Smooth muscle cell of the brain vasculature (primary cell): Measurements from ENCODE around the gene ANP32E.

Experiments
- DNase-seq: peaks from one replicate; pipeline ENCODE4 v3.0.0-alpha.2; 2012; ENCODE audit warnings: low read depth, low spot score

Gene ANP32E

DNA sequence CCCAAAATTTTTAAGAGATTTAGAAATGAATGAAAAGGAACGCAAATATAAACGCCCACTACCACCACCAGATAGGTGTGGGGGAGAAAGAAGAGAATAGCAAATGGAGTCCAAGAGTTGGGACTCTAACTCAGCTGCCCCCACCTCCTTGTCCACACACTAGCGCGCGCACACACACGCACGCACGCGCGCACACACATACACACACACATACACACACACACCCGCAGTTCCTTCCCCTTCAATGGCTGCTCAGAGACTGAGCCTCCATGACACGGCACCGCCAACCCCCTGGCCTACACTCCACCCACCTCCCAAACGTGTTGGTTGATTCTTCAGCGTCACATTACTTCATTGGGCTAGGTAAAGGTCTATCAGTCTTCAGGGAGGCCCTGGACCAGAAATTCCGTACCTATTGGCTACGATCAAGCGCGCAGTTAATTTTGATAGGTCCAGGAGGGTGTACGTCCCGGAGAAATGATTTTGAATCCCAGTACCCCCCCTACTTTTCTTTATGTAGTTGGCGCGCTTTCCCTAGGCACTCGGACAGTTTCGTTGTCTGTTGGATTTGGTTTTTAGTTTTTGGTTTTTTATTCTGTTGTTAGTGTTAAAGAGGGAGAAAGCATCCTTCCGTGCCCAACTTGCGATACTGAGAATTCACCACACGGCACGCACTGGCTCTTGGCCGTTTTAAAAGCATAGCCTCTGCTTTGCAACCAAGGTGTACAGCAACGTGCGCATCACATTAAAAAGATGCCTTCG is at the start of gene ANP32E:
ANP32E (minus strand) TSS at position 261 of the 762 bp plus-strand sequence. CDS start 326 bp downstream, outside the sequence.
- peak; percentile 98 for DNase-seq

DNA sequence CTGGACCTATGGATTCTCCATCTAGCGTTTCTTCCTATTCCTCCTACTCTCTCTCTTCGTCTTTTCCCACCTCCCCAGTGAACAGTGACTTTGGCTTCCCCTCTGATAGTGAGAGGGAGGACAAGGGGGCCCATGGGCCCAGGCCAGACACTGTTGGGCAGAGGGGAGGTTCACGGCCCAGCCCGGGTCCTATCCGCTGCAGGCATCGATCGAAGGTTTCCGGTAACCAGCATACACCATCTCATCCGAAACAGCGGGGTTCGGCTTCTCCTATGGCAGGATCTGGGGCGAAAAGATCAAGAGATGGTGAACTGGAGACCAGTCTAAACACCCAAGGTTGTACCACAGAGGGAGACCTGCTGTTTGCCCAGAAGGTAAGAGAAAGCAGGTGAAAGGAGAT is 47.3 kb upstream of the ANP32E start:
- DNase-seq = no peak

DNA sequence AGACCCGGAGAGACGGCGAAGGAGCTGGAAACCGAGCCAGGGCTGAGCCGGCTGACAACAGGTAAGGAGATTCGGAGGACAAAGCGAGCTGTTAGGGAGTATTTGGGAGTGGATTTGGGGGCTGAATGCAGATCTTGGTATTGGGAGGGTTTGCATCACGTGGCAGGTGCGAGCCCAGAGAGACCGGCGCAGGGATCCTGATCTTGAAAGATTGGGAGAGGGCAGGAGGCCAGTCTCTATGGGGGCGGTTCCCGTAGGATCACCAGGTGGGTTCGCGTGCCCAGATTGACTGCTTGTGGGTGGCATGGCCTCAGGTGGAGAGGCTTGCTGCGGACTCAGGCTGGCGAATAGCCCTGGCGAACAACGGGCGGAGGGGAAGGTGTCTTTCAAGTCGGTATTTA is 46.6 kb upstream of the ANP32E start:
- DNase-seq = no peak

DNA sequence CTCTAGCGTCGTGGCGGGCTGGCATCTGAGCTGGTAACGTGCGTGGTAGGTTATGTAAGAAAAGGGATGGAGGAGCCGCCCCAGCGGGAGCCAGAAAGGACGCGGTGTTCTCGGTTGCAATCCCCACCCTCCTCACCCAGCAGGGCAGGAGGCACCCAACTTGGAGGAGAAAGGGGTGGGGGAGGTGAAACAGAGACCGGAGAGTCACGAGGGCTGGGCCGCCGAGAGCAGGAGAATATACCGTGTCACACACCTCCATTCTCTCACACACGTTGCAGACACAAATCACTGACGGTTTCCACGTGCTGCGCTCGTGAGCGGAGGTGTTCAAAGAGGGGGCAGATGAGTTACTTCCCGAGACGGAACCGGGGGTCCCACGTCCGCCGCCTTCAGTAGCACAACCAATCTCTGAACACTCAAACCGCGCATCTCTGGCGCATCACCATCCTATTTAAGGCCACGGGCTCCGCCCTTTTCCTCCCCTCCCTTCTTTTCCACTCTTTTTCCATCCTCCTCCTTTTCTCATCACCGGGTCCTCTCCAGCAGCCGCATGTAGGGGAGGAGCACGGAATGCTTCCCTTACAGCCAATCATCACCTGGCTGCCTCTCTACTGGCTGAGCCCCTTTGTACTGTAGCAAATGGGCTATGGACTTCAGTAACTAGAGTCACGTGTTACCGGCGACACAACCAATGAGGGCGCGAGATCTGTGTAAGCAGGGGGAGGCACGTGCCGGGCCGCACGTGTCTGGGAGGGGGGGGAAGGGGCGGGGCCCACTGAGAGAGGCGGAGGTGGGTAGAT is 46.0 kb upstream of the ANP32E start, which contains the start of gene CIART:
CIART (plus strand) TSS at position 797 of the 800 bp plus-strand sequence. CDS start 714 bp downstream, outside the sequence.
- DNase-seq = peak; percentile 97

DNA sequence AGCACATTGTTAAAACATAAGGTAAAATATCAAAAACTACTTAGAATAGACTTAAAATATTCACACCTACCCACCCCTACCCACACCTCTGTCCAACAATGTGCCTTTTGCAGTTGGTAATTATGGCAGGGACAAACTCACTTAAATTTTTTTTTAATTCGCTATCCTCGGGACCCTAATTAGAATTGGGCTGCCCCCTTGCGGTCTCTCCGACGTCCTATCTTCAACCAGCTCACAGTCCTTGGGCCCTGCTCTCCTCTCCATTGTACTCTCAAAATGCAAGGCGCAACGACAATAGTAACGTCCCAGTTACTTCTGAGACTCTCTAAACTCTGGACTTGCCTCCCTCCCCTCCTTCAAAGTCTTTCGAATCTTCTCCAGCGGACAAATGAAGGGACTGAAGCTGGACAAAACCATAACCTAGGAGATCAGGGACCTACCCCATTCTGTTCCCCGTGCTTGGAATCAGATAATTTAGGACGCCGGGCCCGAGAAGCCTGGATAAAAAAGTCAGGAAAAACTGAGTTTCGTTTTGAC is 45.4 kb upstream of the ANP32E start:
- no peak for DNase-seq

DNA sequence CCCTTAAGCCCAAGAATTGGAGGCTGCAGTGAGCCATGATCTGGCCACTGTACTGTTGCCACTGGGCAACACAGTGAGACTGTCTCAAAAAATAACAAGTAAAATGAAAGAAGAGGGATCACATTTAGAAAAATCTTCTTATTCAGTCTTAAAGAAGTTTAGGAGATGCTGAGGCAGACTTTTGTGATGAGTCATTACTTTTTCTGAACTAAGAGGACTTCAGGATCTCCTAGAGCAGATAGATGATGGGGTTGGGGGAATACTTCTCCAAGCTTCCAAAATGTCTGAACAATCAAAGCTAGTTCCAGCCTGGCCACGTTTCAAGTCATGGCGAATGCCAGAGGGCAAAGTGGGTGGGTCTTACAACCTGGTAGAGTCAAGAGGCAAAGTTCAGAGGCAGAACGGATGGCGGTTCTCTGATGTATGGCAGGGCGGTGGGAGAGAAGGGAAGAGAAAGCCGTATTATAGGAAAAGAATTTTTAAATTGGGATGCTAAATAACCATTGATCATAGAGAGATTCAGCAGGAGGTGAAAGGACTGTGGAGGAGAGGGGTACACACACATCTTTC is 44.3 kb upstream of the ANP32E start:
- no peak for DNase-seq

DNA sequence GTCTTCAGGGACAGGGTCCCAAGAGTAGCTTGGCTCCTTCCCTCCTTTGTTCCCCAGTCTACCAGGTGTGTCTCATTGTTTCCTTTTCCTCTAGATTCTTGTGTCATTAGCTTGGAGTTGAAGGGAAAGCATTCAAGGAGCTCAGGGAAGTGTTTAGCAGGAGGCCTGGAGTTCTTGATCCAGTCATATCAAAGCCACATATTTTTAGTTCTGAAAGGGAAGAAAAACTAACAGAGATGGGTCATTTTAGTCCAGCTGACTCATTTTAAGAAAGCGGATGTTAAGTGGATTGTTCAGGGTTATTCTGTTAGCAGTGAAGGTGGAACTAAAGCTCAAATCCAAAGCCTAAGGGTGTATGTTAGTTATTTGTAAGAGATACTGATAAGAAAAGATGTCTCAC is 37.4 kb upstream of the ANP32E start:
- DNase-seq = no peak

DNA sequence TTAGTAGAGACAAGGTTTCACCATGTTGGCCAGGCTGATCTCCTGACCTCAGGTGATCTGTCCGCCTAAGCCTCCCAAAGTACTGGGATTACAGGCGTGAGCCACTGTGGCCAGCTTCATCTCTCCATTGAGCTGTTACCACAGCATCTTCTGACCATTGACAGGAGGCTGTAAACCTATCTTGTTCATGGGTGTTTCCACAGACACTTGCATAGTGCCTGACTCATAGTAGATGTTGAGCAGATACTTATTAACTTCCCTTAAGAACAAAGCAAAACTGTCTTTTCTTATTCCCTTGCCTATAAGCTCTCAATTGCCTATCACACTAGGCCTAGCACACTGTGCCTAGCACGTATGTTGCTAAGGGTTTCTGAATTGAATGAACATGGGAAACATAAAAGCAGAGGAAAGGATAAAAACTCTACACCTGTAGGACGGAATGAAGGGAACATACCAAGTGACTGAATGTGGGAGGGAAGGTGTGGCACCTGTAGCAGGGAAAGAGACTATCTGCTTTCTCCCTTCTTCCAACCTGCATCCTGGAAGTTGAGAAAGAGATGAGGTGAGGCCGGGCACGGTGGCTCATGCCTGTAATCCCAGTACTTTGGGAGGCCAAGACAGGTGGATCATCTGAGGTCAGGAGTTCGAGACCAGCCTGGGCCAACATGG is 35.5 kb upstream of the ANP32E start:
- no peak for DNase-seq

DNA sequence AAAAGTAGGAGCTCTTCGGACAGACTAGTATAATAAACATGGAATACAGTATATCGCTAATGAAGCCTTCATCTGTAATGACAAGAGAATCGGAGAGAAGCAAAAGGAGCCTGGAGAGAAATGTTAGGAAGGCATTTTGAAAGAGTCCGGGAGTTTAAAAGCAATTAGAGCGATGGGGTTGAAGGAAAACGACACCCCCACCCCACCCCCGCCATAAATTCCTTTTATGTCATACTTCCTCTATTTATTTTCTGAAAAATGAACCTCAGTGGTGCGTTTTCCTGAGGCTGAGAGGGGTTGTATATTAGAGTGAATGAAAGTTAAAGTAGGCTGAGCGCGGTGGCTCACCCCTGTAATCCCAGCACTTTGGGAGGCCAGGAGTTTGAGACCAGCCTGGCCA is 33.5 kb upstream of the ANP32E start:
- DNase-seq = no peak

DNA sequence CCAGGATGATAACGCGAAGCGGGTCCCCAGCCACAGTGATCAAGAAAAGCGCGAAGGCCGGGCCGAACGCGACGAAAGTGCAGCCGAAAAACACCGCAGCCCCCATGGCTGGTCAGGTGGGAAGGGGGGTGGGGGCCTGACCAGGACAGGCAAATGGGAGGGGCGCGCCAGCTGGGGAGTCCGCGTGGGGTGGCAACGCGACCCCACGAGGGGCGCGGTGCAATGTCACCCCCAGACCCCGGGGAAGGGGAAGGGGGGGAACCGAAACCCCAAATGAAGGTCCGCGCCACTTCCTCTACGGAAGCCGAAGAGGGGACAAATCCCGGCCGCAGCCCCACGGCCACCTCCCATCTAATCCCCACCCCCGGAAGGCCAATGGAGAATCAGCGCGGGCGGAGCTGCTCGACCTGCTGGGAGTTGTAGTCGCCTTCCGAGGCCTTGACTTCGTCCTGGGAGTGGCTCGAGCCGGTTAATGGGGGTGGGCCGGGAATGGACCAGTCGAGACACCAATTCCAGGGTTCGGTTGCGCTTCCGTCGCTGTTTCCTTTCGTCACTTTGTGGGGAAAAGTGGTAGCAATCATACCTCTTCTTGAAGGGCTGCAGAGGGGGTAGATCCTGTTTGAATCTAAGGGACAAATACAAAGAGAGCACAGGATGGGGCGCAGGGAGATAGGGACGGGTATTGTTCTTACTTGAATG is 32.9 kb upstream of the ANP32E start, which contains the start of gene APH1A:
APH1A (minus strand) TSS at position 312 of the 699 bp plus-strand sequence; CDS start at position 106, 206 bp downstream.
- DNase-seq = peak; percentile 91

DNA sequence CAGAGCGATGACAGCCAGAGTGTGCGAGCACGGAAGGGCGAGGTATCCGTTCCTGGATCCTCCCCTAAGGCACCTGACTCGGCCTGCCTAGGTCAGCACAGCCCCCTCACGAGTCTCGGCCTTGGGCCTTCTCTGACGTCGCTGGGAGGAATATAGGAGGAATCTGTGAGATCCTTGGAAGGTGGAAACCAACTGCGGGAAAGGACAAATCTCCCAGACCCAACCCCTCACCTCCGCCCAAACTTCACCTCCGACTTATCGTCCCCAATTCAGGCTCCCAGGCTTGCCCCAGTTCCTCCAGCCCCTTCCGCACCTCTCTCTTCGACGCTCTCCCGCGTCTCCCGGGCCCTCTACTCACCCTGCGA is 32.4 kb upstream of the ANP32E start:
- DNase-seq = no peak

DNA sequence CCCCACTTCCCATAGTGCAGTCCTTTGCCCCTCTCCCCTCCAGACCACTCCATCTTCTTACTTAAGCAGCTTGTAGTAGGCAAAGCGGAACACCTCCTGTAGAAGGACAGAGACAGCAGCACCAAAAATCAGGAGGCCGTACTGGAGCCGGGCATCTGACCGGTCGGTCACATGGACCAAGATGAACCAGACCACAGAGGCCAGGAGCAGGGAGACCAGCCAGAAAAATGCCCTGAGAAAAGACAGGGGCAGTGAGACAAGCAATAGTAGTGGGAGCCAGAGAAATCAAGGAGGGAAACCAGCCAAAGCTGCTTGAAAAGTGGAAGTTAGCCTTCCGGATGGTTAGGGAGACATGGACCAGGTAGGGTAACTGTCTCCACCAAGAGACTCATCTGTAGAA is 32.0 kb upstream of the ANP32E start:
- no peak for DNase-seq

DNA sequence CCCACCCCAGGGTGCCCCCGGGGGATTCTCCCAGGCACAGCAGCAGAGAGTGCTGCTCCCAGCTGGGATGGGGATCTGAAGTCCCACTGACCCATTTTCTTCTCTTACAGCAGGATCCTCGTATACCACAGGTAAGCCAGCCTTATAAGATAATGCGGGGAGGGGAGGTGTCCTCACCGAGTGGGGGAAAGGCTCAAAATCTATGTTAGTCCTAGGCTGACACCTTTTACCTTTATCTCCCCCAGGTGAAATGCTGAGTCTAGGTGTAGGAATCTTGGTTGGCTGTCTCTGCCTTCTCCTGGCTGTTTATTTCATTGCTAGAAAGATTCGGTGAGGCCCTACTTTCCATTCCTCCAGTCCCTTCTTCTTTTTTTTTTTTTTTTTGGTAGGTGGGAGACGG is 27.6 kb upstream of the ANP32E start:
- no peak for DNase-seq

DNA sequence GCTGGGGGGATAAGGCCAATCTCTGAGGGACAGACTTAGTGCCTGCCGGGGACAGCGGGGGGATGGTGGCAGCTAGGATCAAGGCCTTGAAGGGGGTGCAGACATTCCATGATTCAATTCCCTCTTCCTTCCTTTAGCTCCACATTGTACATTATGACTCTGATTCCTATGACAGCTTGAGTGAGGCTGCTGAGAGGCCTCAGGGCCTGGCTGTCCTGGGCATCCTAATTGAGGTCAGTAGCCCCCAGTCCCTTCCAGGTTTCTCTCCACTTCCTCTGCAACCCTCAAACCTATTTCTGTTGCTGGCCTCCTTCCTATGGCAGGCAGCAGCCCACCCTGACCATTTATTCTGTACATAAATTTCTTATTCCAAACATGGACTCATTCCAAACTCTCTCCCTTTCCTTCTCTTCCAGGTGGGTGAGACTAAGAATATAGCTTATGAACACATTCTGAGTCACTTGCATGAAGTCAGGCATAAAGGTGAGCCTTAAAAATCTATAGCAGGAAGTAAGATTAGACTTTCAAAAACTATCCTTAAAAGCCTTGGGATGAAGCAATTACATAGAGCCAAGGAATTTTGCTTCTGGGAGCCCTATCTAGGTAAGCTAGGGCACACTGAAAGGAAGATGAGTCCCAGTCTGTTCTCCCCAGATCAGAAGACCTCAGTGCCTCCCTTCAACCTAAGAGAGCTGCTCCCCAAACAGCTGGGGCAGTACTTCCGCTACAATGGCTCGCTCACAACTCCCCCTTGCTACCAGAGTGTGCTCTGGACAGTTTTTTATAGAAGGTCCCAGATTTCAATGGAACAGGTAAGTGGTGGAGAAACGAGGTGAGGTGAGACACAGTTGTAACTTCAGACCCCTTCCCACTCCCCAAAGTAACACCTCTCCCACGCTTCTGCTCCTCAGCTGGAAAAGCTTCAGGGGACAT is 26.7 kb upstream of the ANP32E start:
- no peak for DNase-seq

DNA sequence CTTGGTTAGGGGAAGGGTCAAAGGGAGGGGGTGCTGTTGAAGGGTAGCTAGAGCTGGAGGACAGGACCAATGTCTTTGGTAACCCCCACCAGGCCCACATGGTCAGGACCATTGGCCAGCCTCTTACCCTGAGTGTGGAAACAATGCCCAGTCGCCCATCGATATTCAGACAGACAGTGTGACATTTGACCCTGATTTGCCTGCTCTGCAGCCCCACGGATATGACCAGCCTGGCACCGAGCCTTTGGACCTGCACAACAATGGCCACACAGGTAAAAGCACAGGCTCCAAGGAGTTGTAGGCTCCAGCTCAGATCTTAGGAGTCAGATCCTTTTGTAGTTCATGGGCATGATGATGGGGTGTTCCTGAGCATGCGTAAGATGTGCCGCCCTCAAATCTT is 25.5 kb upstream of the ANP32E start:
- DNase-seq = no peak

DNA sequence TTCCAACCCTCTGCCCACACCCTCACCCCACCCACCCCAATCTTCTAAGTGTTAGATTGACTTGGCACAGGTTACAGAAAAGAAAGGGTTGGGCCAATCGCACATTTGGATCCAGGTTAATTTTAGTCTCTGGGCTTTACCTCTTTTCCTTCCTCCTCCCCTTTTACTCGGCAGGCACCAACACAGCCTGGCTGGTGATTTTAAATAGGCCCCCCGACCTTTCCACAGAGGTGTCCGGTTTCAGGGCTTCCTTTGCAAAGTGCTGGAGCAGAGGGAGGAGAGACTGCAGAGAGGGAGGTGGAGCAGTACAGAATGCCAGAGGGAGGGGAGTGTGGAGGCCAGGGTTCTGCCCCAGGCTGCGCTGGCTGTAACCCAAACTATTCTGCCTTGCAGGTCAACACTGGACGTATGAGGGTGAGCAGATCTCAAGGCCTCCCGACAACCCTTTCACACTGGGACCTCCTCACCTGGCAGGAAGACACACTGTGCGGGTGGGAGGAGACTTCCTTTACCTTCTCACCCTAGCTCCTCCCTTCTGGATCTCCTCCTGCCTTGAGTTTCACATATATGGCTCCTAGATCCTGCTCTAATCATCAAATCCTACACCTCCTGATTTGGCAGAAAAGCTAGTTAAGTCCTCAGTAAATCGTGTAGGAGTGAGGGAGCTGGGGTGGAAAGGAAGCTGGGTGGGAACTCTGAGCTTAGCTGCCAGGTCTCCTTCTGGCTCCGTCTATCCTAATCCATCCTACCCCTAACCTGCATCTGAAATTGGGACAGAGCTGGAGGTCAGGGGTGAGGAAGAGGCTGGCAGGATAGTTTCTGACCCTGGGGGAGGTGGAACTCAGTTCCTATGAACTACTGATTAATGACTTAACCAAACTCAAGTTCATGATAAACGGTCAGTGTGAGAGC is 24.1 kb upstream of the ANP32E start:
- no peak for DNase-seq

DNA sequence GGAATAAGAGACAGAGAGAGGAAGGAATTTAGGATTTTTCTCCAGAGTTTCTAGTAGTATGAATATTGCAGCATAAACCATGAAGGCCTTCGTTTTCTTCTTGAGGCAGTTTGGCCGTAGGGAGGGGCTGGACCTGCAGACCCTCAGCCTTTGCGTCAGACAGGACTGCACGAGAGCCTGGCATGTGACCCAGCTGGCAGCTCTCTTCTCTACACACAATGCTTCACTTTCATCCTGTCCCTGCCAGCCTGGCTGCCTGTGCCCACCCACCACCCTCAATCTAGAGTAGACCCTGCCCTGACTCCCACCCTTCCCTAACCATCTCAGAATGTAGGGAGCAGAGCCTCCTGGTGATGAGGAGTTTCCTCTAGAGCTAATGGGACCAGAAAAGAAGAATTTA is 23.3 kb upstream of the ANP32E start:
- no peak for DNase-seq

DNA sequence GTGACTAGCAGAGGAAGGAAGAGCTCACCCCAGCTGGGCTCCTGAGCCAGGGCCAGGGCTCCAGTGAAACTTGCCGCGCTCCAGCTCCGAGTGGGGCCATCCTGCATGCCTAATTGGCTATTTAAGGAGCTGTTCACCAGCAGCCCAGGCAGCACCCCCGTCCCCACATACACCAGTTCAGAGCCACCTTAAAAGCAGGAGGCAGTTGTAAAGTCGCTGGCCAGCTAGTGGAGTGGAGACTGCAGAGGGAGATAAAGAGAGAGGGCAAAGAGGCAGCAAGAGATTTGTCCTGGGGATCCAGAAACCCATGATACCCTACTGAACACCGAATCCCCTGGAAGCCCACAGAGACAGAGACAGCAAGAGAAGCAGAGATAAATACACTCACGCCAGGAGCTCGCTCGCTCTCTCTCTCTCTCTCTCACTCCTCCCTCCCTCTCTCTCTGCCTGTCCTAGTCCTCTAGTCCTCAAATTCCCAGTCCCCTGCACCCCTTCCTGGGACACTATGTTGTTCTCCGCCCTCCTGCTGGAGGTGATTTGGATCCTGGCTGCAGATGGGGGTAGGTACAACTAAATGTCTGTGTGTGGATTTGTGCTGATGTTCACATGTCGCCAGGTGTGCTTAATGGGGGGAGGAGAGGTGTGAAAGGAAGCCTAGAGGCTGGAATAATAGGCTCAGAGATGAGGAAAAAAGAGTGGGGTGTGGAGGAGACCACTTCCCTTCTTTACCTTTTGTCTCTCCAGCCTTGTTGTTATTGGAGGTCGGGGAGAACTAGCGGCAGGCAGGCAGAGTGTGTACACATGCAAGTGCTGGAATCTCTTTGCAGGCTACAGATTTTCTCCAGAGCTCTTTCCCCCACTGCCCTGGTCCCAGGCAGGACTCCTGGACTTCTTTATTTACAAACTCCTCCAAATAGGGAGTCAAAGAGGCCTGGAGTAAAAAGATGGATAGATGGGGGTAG is 22.0 kb upstream of the ANP32E start, which contains the start of gene CA14:
CA14 (plus strand) TSS at position 151 of the 962 bp plus-strand sequence; CDS start at position 506, 355 bp downstream.
- DNase-seq = no peak
